ENCODE measurements around the gene RNU6-8.

The RNU6-8 gene

DNA sequence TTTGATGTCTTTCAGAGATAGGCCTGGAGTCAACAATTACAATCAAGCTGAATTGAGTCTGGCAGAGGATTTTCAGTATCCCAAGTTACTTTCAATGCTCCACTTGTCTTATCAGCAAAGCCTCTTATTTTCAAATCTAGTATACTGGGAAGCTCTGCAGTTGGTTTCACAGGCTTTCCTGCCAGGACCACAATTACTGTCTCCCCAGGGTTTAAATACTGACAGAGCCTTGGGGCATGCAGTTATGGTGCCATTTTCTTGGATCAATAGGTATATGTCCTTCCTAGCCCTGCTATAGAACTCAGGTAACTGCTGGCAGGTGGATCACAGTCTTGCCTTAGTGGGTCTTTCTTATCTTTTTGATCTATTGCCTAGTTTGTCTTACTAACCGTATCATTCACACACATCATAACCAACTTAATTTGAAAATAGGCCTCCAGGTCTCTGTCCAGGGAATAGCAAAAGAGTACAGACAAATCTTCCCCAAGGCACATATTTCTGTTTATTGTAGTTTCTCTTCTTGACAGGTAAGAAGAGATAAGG, 22.4 kb upstream of the RNU6-8 start:
- in situ Hi-C loops (cut with MboI; ENCODE audit: low sequenced_read_pairs, unreplicated experiment) = no loop called here
- no peak for TF ChIP-seq CTCF (IDR thresholded peaks at IDR 0.05; ENCODE audit: borderline replicate concordance, control extremely low read depth, extremely low read depth, insufficient read depth, missing control alignments)
- no peak for DNase-seq (ENCODE audit: low spot score)

GRCh38 chr14:32224737-32225377, 21.8 kb upstream of the RNU6-8 start:
- in situ Hi-C loops (cut with MboI; ENCODE audit: low sequenced_read_pairs, unreplicated experiment) = no loop called here
- no peak for DNase-seq (ENCODE audit: low spot score)

GRCh38 chr14:32217301-32217700, 14.2 kb upstream of the RNU6-8 start:
- TF ChIP-seq CTCF (IDR thresholded peaks at IDR 0.05; ENCODE audit: borderline replicate concordance, control extremely low read depth, extremely low read depth, insufficient read depth, missing control alignments) = no peak
- no peak for DNase-seq (ENCODE audit: low spot score)
- in situ Hi-C loops (cut with MboI; ENCODE audit: low sequenced_read_pairs, unreplicated experiment) = no loop called here

More at GRCh38 chr14:32224737-32225377, 21.8 kb upstream of the RNU6-8 start:
- no peak for TF ChIP-seq CTCF (IDR thresholded peaks at IDR 0.05; ENCODE audit: borderline replicate concordance, control extremely low read depth, extremely low read depth, insufficient read depth, missing control alignments)

GRCh38 chr14:32212833-32213232, 9.8 kb upstream of the RNU6-8 start:
- no peak for TF ChIP-seq CTCF (IDR thresholded peaks at IDR 0.05; ENCODE audit: borderline replicate concordance, control extremely low read depth, extremely low read depth, insufficient read depth, missing control alignments)
- in situ Hi-C loops (cut with MboI; ENCODE audit: low sequenced_read_pairs, unreplicated experiment) = no loop called here
- DNase-seq (ENCODE audit: low spot score) = no peak

- in situ Hi-C loops (cut with MboI; ENCODE audit: low sequenced_read_pairs, unreplicated experiment) = no loop called here
- no peak for TF ChIP-seq CTCF (IDR thresholded peaks at IDR 0.05; ENCODE audit: borderline replicate concordance, control extremely low read depth, extremely low read depth, insufficient read depth, missing control alignments)
- no peak for DNase-seq (ENCODE audit: low spot score)
These were observed 8.0 kb upstream of the RNU6-8 start for GRCh38 chr14:32211068-32211404.

GRCh38 chr14:32209471-32209870, 6.4 kb upstream of the RNU6-8 start:
- in situ Hi-C loops (cut with MboI; ENCODE audit: low sequenced_read_pairs, unreplicated experiment) = no loop called here
- no peak for DNase-seq (ENCODE audit: low spot score)
- TF ChIP-seq CTCF (IDR thresholded peaks at IDR 0.05; ENCODE audit: borderline replicate concordance, control extremely low read depth, extremely low read depth, insufficient read depth, missing control alignments) = no peak
